ENCODE data around the gene FBN3. TPM values are rescaled to one million over a fixed set of nuclear protein-coding genes. Genes with fewer than 3 reads are reported as not detected.

FBN3 gene
- total RNA-seq, 1 donor from 2014 or later = not detected

- Mint-ChIP-seq H3K36me3 (ENCODE audit: low read depth) (no peaks in the 10 kb centered on the region), H3K4me1 (no peaks in the 10 kb centered on the region), H3K27me3 (no peaks in the 10 kb centered on the region), H3K4me3 (no peak overlapping the region), H3K9me3 (no peaks in the 10 kb centered on the region), H3K27ac (no peak overlapping the region)
- intact Hi-C loops (cut with micrococcal nuclease) = no loop called here
- TF ChIP-seq CTCF (IDR thresholded peaks at IDR 0.05) = no peak
- ChIA-PET POLR2A (no interaction called here), CTCF (no interaction called here)
- no peak for DNase-seq
- no peak for ATAC-seq (ENCODE audit: low read depth)
These were observed 31.4 kb downstream of the FBN3 start for GRCh38 chr19:8117991-8118390.

DNA sequence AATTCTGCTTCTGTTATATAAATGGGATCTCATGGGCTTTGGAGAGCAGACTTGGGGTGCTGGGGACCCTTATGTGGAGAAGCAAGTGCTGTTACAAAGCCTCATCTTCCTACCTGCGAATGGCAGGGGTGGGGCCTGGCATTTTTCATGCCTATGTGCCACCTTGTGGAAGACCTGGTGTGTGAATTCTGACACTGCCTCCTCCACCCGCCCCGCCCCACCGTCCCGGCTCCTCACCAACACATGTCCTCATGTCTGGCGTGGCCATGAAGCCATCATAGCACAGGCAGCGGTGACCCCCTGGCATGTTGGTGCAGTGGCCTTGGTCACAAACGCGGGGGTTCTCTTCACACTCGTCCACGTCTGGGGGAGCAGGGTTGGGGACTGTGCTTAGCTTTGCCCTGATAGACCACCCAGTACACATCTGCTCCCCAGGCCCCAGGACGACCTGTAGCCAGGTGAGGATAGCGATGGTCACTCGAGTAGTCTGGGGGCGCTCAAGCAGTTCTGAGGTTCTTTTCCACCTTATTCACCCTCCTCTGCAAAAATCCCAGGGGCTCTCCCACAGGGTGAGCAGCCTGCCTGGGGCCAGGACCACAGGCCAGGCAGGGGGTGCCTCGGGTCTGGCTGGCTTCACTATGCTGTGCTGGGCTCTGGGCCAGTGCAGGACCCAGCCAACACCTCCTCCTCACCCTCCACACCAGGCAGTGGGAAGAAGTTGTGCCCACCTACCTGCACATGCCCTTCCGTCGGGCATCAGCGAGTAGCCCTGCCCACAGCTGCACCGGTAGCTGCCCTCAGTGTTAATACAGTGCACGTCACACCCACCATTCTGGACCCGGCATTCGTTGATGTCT is 32.7 kb downstream of the FBN3 start:
- H3K27ac Mint-ChIP-seq = no peak overlapping the region
- H3K9me3 Mint-ChIP-seq = no peaks in the 10 kb centered on the region
- ChIA-PET POLR2A (no interaction called here), CTCF (no interaction called here)
- no peaks in the 10 kb centered on the region for H3K27me3 Mint-ChIP-seq
- no peak overlapping the region for H3K4me3 Mint-ChIP-seq
- DNase-seq (no peak), ATAC-seq (ENCODE audit: low read depth) (no peak)
- no peak for TF ChIP-seq CTCF (IDR thresholded peaks at IDR 0.05)
- intact Hi-C loops (cut with micrococcal nuclease) = no loop called here
- no peaks in the 10 kb centered on the region for H3K36me3 Mint-ChIP-seq (ENCODE audit: low read depth)
- H3K4me1 Mint-ChIP-seq = no peaks in the 10 kb centered on the region

- no peak overlapping the region for H3K27ac Mint-ChIP-seq
These were observed 33.5 kb downstream of the FBN3 start for GRCh38 chr19:8115805-8116396.

DNA sequence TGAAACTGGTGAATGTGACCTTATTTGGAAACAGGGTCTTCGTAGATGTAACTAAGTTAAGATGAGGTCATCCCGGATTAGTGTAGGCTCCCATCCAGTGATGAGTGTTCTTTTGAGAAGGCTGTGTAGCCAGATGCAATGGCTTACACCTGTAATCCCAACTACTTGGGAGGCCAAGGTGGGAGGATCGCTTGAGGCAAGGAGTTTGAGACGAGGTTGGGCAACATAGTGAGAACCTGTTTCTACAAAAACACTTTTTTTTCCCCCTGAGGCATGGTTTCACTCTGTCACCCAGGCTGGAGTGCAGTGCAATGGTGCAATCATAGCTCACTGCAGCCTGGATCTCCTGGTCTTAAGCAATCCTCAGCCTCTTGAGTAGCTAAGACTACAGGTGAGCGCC is 36.4 kb downstream of the FBN3 start:
- H3K9me3 Mint-ChIP-seq = no peaks in the 10 kb centered on the region
- no peak overlapping the region for H3K27ac Mint-ChIP-seq
- ChIA-PET POLR2A (interaction anchor here (0.7 kb wide), 1 partner anchor 34 kb away, joined by 3 read pairs; no protein-coding TSS in a partner anchor), CTCF (no interaction called here)
- H3K4me3 Mint-ChIP-seq = no peak overlapping the region
- peaks cover 7% of the 10 kb centered on the region for H3K27me3 Mint-ChIP-seq
- no peaks in the 10 kb centered on the region for H3K36me3 Mint-ChIP-seq (ENCODE audit: low read depth)
- DNase-seq = no peak
- no peak for TF ChIP-seq CTCF (IDR thresholded peaks at IDR 0.05)
- ATAC-seq (ENCODE audit: low read depth) = no peak
- intact Hi-C loops (cut with micrococcal nuclease) = no loop called here
- no peaks in the 10 kb centered on the region for H3K4me1 Mint-ChIP-seq

More at GRCh38 chr19:8115805-8116396, 33.5 kb downstream of the FBN3 start:
- DNase-seq = no peak
- no peak overlapping the region for H3K4me3 Mint-ChIP-seq
- ATAC-seq (ENCODE audit: low read depth) = no peak
- no peak for TF ChIP-seq CTCF (IDR thresholded peaks at IDR 0.05)
- POLR2A ChIA-PET = no interaction called here
- no peaks in the 10 kb centered on the region for H3K27me3 Mint-ChIP-seq
- H3K36me3 Mint-ChIP-seq (ENCODE audit: low read depth) = no peaks in the 10 kb centered on the region
- CTCF ChIA-PET = no interaction called here
- H3K4me1 Mint-ChIP-seq = no peaks in the 10 kb centered on the region
- no peaks in the 10 kb centered on the region for H3K9me3 Mint-ChIP-seq
- intact Hi-C loops (cut with micrococcal nuclease) = no loop called here

DNA sequence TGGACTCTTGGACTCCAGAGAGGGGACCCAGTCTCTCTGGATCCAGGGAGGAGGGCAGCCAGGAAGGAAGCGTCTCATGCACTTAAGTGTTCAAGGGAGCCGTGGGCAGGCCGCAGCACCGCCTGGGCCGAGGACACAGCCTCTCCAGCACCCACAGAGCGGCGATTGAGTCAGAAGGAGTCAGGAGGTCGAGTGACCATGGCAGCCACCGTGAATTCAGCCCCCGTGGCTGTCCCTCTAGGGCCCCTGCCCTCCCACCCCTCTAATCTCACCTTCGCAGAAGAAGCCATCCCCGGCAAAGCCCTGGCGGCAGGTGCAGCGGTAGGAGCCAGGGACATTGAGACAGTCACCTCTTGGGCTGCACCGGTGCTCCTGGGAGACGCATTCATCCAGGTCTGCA is 38.0 kb downstream of the FBN3 start:
- TF ChIP-seq CTCF (IDR thresholded peaks at IDR 0.05) = no peak

More for the DNA sequence above, 38.0 kb downstream of the FBN3 start:
- intact Hi-C loops (cut with micrococcal nuclease) = no loop called here
- peaks cover 7% of the 10 kb centered on the region for H3K27me3 Mint-ChIP-seq
- no peak overlapping the region for H3K27ac Mint-ChIP-seq
- DNase-seq = no peak
- no peak overlapping the region for H3K4me3 Mint-ChIP-seq
- H3K9me3 Mint-ChIP-seq = no peaks in the 10 kb centered on the region
- no peaks in the 10 kb centered on the region for H3K36me3 Mint-ChIP-seq (ENCODE audit: low read depth)
- ChIA-PET CTCF (no interaction called here), POLR2A (no interaction called here)
- no peaks in the 10 kb centered on the region for H3K4me1 Mint-ChIP-seq
- ATAC-seq (ENCODE audit: low read depth) = no peak

Measured in activated B cell treated with CpG ODN at 0.5 μM for 24 hours (primary cell).